Aortic smooth muscle cell (primary cell): Measurements from ENCODE around the gene SLC25A15. TPM values are rescaled to one million over a fixed set of nuclear protein-coding genes. Genes with fewer than 3 reads are reported as not detected.

Source experiments
- total RNA-seq: library from RNA; depleted of rRNA; stranded (reverse); fragments of >200 nt; gene quantifications from 2 replicates; pipeline ENCODE4 v1.2.3, GENCODE V29; 2014

The SLC25A15 gene
- 10.3 and 17.4 TPM in 2 replicates for total RNA-seq

DNA sequence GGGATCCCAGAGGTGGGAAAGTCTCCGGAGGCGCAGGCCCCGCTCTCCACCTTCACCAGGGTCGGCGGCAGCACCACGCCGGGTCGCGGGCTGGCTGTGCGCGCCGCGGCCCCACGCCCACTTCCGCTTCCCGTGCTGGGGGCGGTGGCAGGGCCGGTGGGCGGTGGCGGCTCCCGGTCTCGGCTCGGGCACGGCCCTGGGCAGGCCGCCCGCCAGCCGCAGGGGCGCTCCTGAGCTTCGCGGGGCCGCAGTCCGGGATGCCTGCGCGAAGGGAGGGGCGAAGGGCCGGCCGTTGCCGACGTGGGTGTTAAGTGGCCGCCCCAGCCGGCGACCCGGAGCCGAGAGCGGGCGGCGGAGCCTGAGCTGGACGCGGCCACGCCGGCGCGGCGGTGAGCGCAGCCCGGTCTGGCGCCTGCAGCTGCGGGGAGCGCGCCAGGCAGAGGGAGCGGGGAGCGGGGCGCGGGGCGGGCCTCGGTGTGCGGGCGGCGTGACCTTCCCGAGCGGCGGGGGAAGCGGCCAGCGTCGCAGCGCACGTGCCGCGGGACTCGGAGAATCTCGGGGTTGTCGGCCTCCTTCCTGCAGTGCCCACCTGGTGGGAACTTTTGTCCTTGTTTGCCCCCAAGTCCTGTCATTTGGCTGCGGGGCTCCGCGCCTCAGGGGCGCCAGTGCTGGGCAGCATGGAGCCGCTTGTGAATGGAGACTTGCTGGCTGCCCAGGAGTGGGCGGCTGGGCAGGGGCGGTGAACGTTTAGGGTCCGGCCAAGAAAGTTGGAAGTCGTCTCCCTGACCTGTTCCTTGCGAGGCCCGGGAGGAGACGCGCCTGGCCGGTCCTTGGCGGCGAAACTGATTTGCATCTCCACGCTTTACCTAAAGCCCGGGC lies at the start of gene SLC25A15:
Gene SLC25A15 (plus strand): TSS at position 337 of the 879 bp plus-strand sequence. CDS start 3,616 bp downstream, outside the sequence.

DNA sequence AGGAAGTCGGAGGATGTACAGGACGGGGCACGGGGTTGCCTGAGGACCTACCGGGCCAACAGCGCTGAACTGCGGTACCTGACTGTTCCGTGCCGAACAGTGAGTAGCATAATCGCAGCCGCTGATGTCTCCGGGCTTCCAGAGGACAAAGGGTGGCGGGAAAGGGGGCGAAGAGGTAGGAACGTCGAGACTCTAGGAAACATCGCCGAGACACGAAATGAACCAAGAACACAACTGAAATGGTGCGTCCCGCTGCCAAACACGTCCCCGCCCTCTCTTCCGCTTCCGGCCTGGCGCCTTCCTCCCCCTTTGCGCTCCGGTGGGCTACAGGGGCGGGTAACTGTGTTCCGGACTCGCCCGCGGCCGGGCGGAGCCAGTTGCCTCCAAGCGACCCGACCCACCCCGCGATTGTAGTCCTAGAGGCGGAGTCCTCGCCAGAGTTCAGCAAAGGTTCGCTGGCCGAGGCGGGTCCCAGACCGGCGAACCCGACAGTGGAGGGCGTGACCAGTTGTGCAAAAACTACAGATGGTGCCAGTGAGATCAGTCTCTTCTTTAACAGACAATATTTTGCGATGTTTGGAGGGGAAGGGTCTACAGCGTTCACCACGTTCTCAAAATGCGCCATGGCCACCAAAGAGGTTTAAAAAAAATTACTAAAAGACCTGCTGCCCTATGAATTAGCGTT lies 18.3 kb upstream of the SLC25A15 start, which contains the start of gene MRPS31:
Gene MRPS31 (minus strand): TSS at position 257 of the 685 bp plus-strand sequence. CDS start 54 bp downstream, at position 203.

Other genes with a start within 250 kb of the SLC25A15 start
- gene FOXO1, start 123.0 kb upstream of the SLC25A15 start, total RNA-seq = 2.0 and 3.6 TPM in 2 replicates
- gene MRPS31, start 18.4 kb upstream of the SLC25A15 start, total RNA-seq = 12.8 and 13.9 TPM in 2 replicates
- 30.9 and 34.6 TPM in 2 replicates for gene ELF1, start 229.7 kb downstream of the SLC25A15 start, total RNA-seq